OCI-LY3 (cell line): ENCODE measurements around the gene GJA8.

ENCODE experiments used
- H2AFZ ChIP-seq: fragments of 200-600, 300-600 bp; shearing (Covaris generic); 2 replicates; pipeline ENCODE4 v1.6.0; 2014; ENCODE audit warnings: antibody characterized with exemption, low read depth, low read length
- H3K27ac ChIP-seq: fragments of 200-600, 300-600 bp; sonication (generic); 2 replicates; pipeline ENCODE4 v1.5.1; 2014; ENCODE audit warnings: mild to moderate bottlenecking, low read length, moderate library complexity, mixed read lengths
- H3K27me3 ChIP-seq: fragments of 200-600, 300-600 bp; sonication (generic); 2 replicates; pipeline ENCODE4 v1.6.1; 2014; ENCODE audit warnings: low read depth, low read length, mixed read lengths
- H3K36me3 ChIP-seq: fragments of 200-600, 300-600 bp; sonication (generic); replicated peaks from 2 replicates; pipeline ENCODE3; 2014; ENCODE audit warnings: low read depth, low read length, mixed read lengths
- H3K4me1 ChIP-seq: fragments of 300-600, 200-600 bp; sonication (generic); 2 replicates; pipeline ENCODE4 v1.6.1; 2014; ENCODE audit warnings: low read length, mixed read lengths
- H3K4me2 ChIP-seq: fragments of 200-600, 300-600 bp; sonication (generic); 2 replicates; pipeline ENCODE4 v1.6.1; 2014; ENCODE audit warnings: low read length, mixed read lengths
- H3K4me3 ChIP-seq: fragments of 300-600, 200-600 bp; sonication (generic); 2 replicates; pipeline ENCODE4 v1.5.1; 2014; ENCODE audit warnings: antibody characterized with exemption, mild to moderate bottlenecking, low read length, moderate library complexity
- H3K79me2 ChIP-seq: fragments of 300-600, 200-600 bp; shearing (Covaris generic); 2 replicates; pipeline ENCODE4 v1.6.1; 2014; ENCODE audit warnings: mild to moderate bottlenecking, low read length, mixed read lengths
- H3K9ac ChIP-seq: fragments of 300-600, 200-600 bp; shearing (Covaris generic); 2 replicates; pipeline ENCODE4 v1.6.0; 2014; ENCODE audit warnings: mild to moderate bottlenecking, low read length, moderate library complexity
- H3K9me3 ChIP-seq: fragments of 200-600, 300-600 bp; shearing (Covaris generic); 2 replicates; pipeline ENCODE4 v1.6.1; 2014; ENCODE audit warnings: low read length, mixed read lengths; ENCODE audit not compliant: insufficient read depth
- H4K20me1 ChIP-seq: fragments of 200-600, 300-600 bp; sonication (generic); 2 replicates; pipeline ENCODE4 v1.6.1; 2016; ENCODE audit warnings: low read length, mixed read lengths; ENCODE audit not compliant: insufficient read depth
- CTCF ChIP-seq: fragments of 200-600, 300-600 bp; sonication (generic); IDR thresholded peaks from 2 replicates; pipeline ENCODE4 v1.5.1; 2014; ENCODE audit warnings: antibody characterized with exemption, low read length, low read depth
- EZH2phosphoT487 ChIP-seq: fragments of 200-600 bp; shearing (Covaris generic); IDR thresholded peaks from 2 replicates; pipeline ENCODE4 v1.6.1; 2018; ENCODE audit warnings: antibody characterized with exemption, mixed run types, low read depth

Gene GJA8

GRCh38 chr1:147897029-147897752 is 5.4 kb upstream of the GJA8 start:
- H3K9me3 ChIP-seq, result no peaks in the 10 kb centered on the region
- H3K79me2 ChIP-seq, result no peaks in the 10 kb centered on the region
- H2AFZ ChIP-seq, result no peak overlapping the region
- no peaks in the 10 kb centered on the region for H3K4me1 ChIP-seq
- no peak overlapping the region for H3K27ac ChIP-seq
- no peak overlapping the region for H3K4me3 ChIP-seq
- H3K36me3 ChIP-seq, result no peaks in the 10 kb centered on the region
- H3K9ac ChIP-seq, result no peak overlapping the region
- H3K27me3 ChIP-seq, result peaks cover 14% of the 10 kb centered on the region
- H4K20me1 ChIP-seq, result no peaks in the 10 kb centered on the region
- TF ChIP-seq CTCF (no peak), EZH2phosphoT487 (no peak)
- H3K4me2 ChIP-seq, result no peak overlapping the region

- Histone ChIP-seq H2AFZ (no peak overlapping the region), H4K20me1 (no peaks in the 10 kb centered on the region), H3K27ac (no peak overlapping the region), H3K4me2 (no peak overlapping the region), H3K4me1 (no peaks in the 10 kb centered on the region), H3K9me3 (no peaks in the 10 kb centered on the region), H3K27me3 (peaks cover 14% of the 10 kb centered on the region), H3K36me3 (no peaks in the 10 kb centered on the region), H3K4me3 (no peak overlapping the region), H3K9ac (no peak overlapping the region), H3K79me2 (no peaks in the 10 kb centered on the region)
- no peak for TF ChIP-seq EZH2phosphoT487
- no peak for TF ChIP-seq CTCF
These were observed 4.8 kb upstream of the GJA8 start for GRCh38 chr1:147897789-147898188.

GRCh38 chr1:147904726-147905125 is 2.1 kb downstream of the GJA8 start:
- no peak overlapping the region for H3K4me2 ChIP-seq
- no peaks in the 10 kb centered on the region for H4K20me1 ChIP-seq
- peaks cover 4% of the 10 kb centered on the region; the same call in 1 of the 2 replicates for H3K27me3 ChIP-seq

More at GRCh38 chr1:147904726-147905125, 2.1 kb downstream of the GJA8 start:
- Histone ChIP-seq H2AFZ (no peak overlapping the region), H3K4me3 (no peak overlapping the region), H3K79me2 (no peaks in the 10 kb centered on the region), H3K27ac (no peak overlapping the region), H3K4me1 (no peaks in the 10 kb centered on the region), H3K9ac (no peak overlapping the region), H3K9me3 (no peaks in the 10 kb centered on the region), H3K36me3 (no peaks in the 10 kb centered on the region)
- TF ChIP-seq EZH2phosphoT487 (no peak), CTCF (no peak)
